ENCODE results near the gene RNF186.
"Not testable (repeated sequence)": the region's sequence is repeated elsewhere in the genome, so short reads cannot be mapped to it uniquely, and the experiment has no call there.

RNF186 gene

DNA sequence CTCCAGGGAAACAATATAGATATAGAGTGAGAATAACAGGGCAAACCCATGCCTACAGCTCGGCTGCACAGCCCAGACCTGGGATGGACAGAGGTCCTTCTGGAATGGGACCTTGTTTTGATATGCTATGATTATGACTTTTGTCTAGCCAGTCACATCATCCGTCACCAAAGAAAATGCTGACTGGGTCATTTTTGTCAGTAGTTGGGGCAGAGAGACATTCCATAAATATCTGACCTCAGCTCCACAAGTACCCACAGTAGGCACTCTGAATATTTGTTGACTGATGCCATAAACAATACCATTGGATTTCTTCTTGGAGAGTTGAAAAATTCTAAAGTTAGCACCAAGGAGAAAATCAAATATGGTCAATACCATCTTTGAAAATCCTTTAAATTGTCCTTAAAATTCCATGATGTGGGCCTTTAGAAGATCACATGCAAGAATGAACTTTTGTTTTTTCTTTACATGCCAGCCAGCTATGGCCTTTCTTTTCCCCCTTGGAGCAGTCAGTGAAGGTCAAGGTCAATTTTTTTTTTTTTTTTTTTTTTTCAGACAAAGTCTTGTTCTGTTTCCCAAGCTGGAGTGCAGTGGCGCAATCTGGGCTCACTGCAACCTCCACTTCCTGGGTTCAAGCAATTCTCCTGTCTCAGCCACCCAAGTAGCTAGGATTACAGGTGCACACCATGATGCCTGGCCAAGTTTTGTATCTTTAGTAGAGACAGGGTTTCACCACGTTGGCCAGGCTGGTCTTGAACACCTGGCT lies 22.7 kb downstream of the RNF186 start:
- DNase-seq = no peak

DNA sequence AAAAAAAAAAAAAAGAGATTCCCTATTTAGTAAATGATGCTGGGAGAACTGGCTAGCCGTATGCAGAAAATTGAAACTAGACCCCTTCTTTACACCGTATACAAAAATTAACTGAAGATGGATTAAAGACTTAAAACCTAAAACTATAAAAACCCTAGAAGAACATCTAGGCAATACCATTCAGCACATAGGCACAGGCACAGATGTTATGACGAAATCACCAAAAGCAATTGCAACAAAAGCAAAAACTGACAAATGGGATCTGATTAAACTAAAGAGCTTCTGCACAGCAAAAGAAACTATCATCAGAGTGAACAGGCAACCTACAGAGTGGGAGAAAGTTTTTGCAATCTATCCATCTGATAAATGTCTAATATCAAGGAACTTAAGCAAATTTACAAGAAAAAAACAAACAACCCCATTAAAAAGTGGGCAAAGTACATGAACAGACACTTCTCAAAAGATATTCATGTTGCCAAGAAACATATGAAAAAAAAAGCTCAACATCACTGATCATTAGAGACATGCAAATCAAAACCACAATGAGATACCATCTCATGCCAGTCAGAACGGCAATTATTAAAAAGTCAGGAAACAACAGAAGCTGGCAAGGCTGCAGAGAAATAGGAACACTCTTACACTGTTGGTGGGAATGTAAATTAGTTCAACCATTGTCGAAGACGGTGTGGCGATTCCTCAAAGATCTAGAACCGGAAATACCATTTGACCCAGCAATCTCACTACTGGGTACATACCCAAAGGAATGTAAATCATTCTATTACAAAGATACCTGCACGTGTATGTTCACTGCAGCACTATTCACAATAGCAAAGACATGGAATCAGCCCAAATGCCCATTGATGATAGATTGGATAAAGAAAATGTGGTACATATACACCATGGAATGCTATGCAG lies 24.8 kb downstream of the RNF186 start:
- DNase-seq = not testable (repeated sequence)

- no peak for DNase-seq
Observed at GRCh38 chr1:19786988-19787423, 28.1 kb downstream of the RNF186 start.

GRCh38 chr1:19785660-19786059 lies 29.4 kb downstream of the RNF186 start:
- no peak for DNase-seq

GRCh38 chr1:19780267-19780877 lies 34.7 kb downstream of the RNF186 start:
- no peak for DNase-seq

DNA sequence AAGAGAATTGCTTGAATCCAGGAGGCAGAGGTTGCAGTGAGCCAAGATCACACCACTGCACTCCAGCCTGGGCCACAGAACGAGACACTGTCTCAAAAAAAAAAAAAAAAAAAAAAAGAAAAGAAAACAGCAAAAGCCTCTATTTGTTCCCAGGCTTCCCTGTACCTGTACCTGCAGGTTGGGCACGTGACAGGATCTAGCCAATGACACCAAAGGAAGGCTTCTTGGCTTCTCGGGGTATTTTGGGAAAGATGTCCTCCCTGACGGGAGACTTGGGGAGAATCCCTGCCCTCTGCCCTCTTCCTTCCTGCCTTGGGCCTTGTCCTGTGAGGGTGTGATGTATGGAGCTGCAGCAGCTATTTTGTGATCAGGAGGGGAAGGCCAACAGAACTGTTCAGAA lies 38.1 kb downstream of the RNF186 start:
- no peak for DNase-seq

DNA sequence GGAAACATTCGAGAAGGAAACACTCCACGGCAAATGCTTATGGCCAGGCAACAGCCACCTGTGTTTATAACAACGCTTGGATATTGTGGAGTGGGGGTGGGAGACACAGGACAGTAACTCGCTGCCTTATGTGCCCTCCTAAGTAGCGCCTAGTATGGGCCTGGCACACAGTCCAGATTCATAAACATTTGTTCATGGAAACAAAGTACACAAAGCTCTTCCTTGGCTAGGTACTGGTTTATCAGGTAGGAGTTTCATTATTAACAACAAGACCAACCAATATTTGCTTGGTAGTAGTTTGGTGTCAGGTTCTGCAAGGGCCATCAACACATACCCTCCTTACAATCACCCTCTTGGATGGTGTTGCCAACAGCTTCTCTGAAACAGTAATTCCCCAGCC lies 38.8 kb downstream of the RNF186 start:
- DNase-seq = no peak

DNA sequence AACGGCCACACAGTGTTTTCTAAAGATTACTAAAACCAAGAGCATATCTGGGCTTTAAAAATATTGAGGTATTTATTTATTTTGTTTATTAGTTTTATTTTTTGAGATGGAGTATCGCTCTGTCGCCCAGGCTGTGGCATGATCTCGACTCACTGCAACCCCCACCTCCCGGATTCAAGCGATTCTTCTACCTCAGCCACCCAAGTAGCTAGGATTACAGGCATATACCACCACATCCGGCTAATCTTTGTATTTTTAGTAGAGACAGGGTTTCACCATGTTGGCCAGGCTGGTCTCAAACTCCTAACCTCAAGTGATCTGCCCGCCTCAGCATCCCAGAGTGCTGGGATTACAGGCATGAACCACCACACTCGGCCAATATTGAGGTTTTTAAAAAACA lies 39.3 kb downstream of the RNF186 start:
- DNase-seq = no peak

GRCh38 chr1:19775317-19775716 lies 39.8 kb downstream of the RNF186 start:
- DNase-seq = no peak

DNA sequence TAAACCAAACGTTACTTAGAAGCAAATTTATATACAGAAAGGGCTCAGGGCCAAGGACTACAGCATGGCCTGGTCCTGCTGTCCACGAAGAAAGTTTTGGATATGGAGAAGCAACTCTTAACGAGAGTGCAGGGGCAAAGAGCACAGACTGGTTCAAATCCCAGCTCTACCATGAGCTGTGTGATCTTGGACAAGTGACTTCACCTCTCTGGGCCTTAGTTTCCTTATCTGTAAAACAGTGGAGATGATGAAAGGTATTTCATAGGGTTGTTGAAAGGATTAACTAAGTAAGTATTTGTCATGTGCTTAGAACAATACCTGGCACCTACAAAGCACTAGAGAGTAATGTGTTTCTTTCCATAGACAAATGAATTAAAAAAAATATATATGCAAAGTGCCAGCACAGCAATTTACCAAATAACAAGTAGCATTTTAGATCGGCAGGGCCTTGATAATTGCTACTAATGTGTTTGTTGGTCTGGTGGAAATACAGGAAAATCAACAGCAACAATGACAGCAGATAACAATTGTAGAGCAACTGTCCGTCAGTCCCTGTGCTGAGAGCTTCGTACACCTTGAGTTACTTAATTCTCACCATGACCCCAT lies 40.8 kb downstream of the RNF186 start:
- no peak for DNase-seq

- DNase-seq = no peak
Observed at GRCh38 chr1:19773485-19773884, 41.6 kb downstream of the RNF186 start.

DNA sequence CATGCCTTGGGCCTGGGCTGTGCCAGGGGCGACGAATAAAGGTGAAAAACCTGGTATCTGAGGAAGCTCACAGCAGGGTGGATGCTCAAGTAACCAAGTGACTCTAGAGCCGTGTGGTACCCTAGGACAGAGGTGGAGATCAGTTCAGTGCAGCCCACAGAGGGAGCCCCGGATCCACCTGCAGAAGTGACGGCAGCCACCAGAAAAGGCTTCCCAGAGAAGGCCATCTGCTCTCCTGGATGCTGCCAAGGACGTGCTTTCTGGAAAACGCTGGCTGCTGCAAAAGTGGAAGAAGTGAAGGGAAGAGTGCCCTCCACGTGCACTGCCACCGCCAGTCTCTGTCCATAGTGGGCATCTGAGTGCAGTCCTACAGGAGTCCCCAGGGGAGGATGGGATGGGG lies 43.0 kb downstream of the RNF186 start:
- no peak for DNase-seq

GRCh38 chr1:19771350-19771749 lies 43.7 kb downstream of the RNF186 start:
- no peak for DNase-seq

DNA sequence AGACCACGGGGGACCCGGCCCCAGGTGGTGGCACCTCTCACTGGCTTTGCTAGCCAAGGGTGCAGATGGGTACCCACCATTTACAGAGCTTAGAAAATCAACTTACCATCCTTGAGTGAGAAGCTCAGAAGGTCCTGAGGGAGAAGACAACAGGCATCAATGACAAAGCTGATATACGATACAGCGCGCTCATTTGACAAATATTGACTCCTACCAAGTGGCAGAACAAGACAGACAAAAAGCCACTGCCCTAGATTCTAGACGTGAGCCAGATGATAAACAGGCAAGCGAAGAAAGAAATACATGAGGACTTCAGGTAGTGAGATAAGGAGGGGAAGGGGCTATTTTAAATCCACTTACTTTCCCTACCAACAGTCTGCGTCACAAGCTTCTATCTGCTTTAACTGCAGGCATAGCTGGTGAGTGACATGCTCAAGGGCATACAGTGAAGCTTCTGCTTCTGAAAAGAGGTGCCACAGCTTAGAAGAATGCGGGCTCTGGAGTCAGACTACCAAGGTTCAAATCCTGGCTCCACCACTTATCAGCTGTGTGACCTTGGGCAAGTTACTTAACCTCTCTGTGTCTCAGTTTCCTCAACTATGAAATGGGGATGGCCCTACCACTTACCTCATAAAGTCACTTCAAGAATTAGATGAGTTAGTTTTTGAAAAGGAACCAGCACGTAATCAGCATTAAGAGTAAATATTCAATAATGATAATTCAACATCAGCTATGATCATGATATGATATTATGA lies 44.5 kb downstream of the RNF186 start:
- no peak for DNase-seq

GRCh38 chr1:19769211-19769932 lies 45.7 kb downstream of the RNF186 start:
- no peak for DNase-seq

GRCh38 chr1:19768353-19769210 lies 46.5 kb downstream of the RNF186 start:
- no peak for DNase-seq

GRCh38 chr1:19765623-19766022 lies 49.5 kb downstream of the RNF186 start:
- peak; percentile 11 for DNase-seq

DNA sequence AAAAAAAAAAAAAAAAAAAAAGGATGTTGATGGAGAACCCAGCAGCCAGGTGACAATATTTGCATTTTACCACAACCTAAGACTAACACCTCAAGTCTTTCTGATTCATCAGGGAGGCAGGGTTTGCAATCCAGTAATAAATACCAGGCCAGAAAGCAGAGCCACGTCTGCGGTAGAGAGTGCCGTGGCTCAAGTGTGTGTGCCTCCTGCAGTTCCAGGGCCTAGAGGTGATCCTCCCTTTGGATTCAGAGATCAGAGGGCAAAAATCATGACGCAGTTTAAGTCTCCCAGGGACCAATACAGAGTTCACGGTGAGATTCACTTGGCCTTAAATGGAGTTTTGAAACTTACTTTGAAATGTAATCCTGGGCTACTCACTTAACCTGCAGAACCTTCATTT lies 50.2 kb downstream of the RNF186 start:
- no peak for DNase-seq

Data from CD4-positive, alpha-beta T cell treated with Interleukin-6 for 4 hours (primary cell).